NCI-H1105 (cell line): ENCODE results near the gene ACY1.
"Not testable (repeated sequence)": the region's sequence is repeated elsewhere in the genome, so short reads cannot be mapped to it uniquely, and the experiment has no call there.

ENCODE experiments used
- DNase-seq: peaks from one replicate; lab custom pipeline; 2025; lab: John Stamatoyannopoulos, UW

Gene ACY1

DNA sequence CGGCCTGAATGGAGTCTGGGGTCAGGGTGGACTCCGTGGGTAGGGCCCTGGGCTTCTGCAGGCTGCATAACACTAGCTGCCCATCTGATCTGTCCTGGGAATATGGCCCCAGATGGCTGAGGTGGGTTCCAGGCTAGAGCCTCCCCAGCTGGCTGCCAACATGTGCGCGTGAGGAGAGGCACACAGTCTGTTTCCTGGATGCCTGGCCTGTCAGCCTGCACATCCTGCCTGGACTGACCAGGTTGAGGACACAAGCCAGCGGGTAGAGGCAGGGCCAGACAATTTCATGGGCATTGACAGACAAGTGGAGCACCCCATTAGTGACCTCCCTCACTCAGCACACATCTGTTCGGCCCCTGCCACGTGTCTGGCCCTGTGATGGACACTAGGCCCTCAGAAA, 42.1 kb downstream of the ACY1 start:
- no peak for DNase-seq

DNA sequence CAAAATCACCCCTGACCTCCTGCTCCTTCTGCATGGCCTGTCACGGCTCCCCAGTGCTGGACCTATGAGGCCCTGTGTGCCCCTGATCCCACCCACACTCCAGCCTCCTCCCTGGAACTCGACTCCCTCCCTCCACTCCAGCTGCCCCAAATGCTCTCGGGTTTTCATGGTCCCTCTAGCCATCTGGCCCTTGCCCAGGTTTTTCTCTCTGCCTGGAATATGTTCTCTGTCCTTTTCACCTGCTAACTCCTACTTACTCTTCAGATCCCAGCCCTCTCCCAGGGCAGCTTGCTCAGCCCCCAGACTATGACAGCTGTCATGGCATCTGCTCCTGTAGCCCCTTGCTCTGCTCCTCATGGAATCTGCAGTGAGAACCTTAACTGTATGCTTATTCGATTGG, 42.7 kb downstream of the ACY1 start:
- no peak for DNase-seq

DNA sequence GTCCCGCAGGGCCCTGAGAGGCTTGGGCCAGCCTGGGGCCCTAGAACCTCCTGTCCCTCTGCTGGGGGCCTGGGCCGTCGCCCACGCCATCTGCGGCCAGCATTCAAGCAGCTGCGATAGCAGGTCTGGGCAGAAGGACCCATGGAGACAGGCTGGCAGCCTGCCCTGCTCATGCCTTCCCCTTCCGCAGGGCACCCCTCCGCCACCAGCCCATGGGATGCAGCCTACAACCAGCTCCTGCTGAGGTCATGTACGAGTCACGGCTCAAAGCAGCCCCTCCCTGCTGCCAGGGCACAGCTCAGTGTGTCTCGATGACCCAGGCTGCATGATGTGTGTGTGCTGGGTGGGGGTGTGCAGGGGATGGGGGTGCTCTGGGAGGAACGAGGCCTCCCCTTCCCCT, 45.2 kb downstream of the ACY1 start:
- DNase-seq, result no peak

DNA sequence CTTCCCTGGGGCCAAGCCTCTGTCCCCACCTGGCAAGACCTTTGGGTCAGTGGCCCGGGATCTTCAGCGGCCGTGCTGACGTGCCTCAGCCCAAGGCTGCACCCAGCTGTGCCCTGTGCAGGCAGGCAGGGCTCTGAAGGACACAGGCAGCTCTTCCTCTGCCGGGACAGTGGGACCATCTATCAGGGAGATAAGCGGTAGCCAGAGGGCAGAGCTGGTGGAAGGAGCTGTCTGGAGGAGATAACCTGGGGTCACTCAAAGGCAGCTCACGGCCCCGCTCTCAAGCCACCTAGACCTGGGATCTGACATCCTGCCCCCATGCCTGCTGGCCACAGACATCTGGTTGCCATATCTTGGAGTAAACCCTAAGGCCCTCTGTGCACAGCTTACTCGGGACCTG, 45.7 kb downstream of the ACY1 start:
- no peak for DNase-seq

DNA sequence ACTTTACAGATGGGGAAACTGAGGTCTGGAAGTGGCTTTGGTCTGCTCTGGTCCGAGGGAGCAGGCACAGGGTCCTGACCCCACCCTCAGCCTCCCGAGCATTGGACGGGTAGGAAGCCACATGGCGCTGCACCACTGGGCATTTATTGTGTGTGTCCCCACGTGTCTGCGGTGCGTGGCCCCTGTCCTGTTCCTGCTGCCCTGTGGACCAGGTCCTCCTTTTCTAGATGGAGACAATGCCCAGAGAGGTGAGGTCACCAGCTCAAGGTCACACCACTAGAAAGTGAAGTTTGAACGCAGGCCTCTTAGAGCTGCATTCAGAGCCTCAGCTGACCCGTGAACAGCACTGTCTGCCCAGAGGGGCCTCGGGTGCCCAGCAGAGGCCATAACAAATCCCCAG, 46.2 kb downstream of the ACY1 start:
- DNase-seq, result no peak

DNA sequence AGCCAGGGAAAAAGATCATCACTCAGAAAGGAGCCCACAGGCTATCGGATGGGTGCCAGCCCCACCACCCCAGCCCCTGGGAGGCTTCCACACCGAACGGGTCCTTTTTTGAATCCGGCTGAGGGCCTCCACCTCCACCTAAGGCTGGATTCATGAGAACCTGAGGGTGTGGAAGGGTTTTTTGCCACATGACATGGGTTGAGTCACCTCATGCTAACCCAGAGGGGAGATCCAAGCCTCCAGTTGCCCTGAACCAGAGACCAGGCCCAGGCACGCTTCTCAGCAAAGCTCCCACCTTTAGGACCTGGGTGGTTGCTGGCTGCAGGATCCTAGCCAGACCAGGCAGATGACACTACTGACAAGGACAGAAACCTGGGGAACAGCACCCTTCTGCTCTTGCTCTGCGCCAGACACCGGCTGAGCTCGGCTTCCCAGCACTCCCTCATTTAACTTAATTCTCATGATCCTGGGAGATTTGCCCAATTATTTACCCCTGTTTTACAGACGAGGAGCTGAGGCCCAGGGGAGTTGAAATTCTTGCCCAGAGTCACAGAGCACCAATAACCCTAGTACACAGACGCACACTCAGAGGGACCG, 47.5 kb downstream of the ACY1 start:
- no peak for DNase-seq

DNA sequence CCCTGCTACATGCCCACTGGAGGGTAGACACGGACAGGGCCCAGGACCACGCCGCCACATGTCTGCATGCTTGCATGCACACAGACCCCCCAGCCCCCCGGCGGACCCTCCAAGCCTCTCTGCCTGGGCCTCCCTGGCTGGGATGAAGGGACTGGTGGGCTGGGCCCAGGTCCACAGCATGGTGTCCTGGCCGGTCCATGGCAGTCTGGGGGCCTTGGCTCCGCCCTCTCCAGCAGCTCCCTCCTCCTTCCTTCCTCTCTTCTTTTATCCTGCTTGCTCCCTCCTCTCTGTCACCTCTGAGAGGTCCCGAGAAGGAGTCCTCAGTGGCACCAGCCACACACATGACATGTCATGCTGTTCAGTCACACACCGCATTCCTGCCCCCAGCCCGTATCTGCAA, 48.6 kb downstream of the ACY1 start:
- no peak for DNase-seq

DNA sequence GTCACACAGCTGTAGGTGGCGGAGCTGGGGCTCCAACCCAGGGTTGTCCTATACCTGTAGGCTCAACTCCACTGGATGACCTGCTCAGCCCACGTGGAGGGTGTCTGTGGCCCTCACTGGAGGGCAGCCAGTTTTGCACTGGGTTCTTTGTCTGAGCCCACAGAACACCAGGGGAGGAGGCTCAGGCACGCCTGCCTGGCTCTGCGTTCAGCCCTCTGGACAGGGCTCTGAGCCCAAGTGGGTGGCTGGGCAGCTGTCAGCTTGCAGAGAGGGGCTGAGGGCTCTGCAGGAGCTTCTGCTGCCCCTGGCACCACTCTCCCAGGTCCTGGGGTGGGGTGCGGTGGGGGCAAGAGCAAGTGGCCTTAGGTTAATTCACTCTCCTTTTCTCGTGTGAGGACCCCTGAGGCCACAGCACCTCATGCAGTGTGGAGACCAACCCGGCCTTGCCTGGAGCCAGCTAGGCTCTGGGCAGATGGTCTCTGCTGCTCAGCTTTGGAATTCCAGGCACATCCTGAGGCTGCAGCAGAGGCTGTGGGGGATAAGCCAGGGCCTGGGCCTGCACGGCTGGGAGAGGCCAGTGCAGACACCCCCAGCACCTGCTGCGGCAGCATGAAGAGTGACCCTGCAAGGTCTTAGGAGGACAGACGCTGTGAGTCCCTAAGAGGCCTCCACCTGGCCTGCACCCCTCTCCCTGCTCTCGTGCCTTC, 49.5 kb downstream of the ACY1 start:
- DNase-seq, result no peak

DNA sequence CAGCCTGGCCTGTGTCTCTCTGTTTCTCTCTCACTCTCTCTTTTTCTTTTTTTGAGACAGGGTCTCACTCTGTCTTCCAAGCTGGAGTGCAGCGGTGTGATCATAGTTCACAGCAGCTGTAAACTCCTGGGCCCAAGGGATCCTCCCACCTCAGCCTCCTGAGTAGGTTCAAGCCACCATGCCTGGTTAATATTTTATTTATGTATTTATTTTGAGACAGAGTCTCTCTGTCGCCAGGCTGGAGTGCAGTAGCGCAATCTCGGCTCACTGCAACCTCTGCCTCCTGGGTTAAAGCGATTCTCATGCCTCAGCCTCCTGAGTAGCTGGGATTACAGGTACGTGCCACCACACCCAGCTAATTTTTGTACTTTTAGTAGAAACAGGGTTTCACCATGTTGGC, 50.4 kb downstream of the ACY1 start:
- not testable (repeated sequence) for DNase-seq

DNA sequence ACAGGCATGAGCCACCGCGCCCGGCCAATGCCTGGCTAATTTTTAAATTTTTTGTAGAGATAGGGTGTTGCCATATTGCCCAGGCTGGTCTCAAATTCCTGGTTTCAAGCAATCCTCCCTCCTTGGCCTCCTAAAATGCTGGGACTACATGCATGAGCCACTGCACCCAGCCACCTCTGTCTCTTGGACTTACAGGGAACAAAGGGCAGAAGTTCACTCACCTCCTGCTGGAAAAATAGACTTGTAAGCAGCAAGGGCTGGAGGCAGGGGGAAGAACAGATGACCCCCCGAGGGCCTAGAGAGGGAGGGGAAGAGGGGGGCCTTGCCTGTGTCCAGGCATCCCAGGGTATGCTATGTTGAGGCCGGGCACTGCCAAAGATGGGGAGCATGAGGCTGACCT, 50.9 kb downstream of the ACY1 start:
- DNase-seq, result no peak

DNA sequence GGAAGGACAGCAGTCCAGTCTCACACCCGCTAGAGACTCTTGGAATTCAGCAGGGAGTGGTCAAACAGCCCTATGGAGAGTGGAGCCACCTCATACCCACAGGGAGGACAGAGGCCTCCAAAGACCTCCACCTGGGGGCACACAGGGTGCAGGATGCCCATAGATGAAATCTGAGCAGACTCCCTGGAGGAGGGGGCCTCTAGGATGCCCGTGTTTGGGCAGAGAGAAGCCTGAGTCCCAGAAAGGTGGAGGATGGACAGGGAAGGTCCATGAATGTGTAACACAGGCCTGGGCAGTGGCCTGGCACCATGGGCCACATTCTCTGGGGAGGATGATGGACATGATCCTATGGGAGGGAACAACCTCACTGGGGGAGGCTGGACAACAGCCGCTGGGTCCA, 51.3 kb downstream of the ACY1 start:
- DNase-seq, result no peak

DNA sequence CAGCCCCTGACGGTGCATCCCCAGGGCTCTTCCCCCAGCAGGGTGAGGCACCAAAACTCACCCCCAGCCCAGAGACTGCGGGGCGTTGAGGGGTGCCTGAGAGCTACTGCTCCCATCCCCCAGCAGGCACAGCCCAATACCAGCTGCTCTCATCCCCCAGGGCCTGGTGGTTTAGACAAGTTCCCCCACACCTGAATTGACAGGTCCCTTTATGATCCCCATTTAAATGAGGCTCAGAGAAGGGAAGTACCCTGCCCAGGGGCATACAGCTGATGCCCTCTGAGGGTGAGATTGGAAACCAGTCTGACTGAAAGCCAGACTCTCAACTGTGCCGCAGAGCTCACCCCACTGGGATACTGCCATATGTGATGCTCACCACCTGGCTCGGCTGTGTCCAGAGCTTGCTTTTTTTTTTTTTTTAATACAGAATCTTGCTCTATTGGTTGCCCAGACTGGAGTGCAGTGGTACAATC, 52.9 kb downstream of the ACY1 start:
- no peak for DNase-seq

DNA sequence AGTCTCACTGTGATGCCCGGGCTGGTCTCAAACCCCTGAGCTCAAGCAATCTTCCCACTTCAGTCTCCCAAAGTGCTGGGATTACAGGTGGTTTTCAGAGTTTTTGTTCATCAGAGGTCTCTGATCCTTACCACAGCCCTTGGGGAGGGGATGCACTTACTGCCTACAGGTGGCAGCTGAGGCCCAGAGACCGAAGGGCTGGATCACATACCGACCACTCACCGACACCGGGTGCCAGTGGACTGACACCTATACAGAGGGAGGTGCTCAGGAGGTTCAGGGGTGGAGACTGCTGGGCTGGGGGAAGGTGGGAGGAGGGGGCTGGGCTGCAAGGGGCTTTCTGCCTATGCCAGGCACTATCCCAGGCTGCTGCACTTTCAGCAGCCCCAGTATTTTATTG, 53.5 kb downstream of the ACY1 start:
- no peak for DNase-seq

DNA sequence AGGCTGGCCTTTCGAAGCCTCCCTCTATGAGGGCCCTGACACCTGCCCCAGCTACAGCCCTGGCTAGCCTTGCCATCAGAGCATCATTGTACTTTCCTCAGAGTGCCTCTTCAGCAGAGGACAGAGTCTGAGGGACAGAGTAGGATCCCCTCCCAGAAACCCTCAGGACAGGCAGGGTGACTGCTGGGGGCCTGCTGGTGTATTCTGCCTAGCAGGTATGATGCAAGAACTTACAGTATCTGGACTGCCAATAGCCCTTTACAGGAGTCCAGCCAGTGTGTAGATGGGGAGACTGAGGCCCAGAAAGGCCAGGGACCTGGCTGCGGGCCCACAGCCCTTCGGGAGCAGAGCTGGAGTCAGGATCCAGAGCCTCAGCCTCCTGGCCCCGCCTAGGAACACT, 54.0 kb downstream of the ACY1 start:
- no peak for DNase-seq

DNA sequence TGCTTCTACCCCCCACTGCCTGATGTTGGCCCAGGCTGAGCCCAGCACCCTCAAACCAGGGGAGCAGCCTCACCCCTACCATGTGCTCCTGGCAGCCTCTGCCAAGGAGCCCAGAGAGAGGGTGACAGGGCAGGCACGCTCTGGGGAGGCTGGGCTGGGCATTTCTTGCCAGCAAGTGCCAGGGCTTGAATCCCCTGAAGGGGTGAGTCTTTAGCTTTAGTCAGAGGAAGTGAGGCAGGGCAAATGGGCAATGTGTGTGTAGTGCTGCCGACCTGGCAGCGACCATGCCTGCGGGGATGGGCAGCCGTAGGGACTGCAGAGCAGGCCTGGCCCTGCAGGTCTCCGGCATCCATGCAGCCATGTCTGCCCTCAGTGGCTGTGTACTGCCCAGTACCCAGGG, 54.9 kb downstream of the ACY1 start:
- DNase-seq, result no peak
